CD4-positive, alpha-beta memory T cell (primary cell): ENCODE data around the gene SKAP2. TPM values are rescaled to one million over a fixed set of nuclear protein-coding genes. Genes with fewer than 3 reads are reported as not detected.
A peak's percentile ranks its signal among the peaks of the same experiment; 100 is the strongest.

Experiments
- CTCF ChIA-PET: fragments of 350-600 bp; sonication (Branson Sonifier 250); formaldehyde crosslinking; loops from one replicate; lab custom pipeline; 2021; ENCODE audit warnings: inconsistent platforms; ENCODE audit not compliant: partially characterized antibody; lab: Charles Lee
- POLR2A ChIA-PET: fragments of 350-600 bp; sonication (Branson Sonifier 250); formaldehyde crosslinking; loops from one replicate; lab custom pipeline; 2021; ENCODE audit not compliant: partially characterized antibody; lab: Charles Lee
- DNase-seq, 5 donors: peaks; one replicate each; pipeline versions ENCODE4 v3.0.0 to v3.0.0-alpha.2; 2020 to 2022; ENCODE audit warnings: mixed read lengths in 1 of 5
- H3K27ac ChIP-seq: one replicate; pipeline ENCODE4 v1.7.0; 2013; ENCODE audit warnings: low read depth, low read length
- H3K27me3 ChIP-seq: 2 replicates; pipeline ENCODE4 v1.7.0; 2013; ENCODE audit warnings: mild to moderate bottlenecking, low read length, moderate library complexity; ENCODE audit not compliant: insufficient read depth
- H3K36me3 ChIP-seq: 2 replicates; pipeline ENCODE4 v1.7.0; 2013; ENCODE audit warnings: mild to moderate bottlenecking, low read length, moderate library complexity; ENCODE audit not compliant: insufficient read depth
- H3K4me1 ChIP-seq: 2 replicates; pipeline ENCODE4 v1.7.0; 2013; ENCODE audit warnings: mild to moderate bottlenecking, low read length, moderate library complexity; ENCODE audit not compliant: insufficient read depth
- H3K4me3 ChIP-seq, 2 donors: one replicate each; pipeline ENCODE4 v1.7.0; 2013; ENCODE audit warnings: low read length in 2 of 2, mild to moderate bottlenecking in 1 of 2
- H3K9me3 ChIP-seq, 2 donors: one replicate each; pipeline ENCODE4 v1.7.0; 2013; ENCODE audit warnings: low read length in 2 of 2, control low read depth in 1 of 2; ENCODE audit not compliant: control insufficient read depth in 1 of 2
- H3K27ac Mint-ChIP-seq, 7 donors: one replicate each; pipeline ENCODE4 v1.8.0; 2020 to 2021; ENCODE audit warnings: mixed read lengths in 7 of 7, mild to moderate bottlenecking in 6 of 7, inconsistent platforms in 3 of 7, moderate library complexity in 3 of 7
- H3K27me3 Mint-ChIP-seq, 2 donors: one replicate each; pipeline ENCODE4 v1.8.0; 2020 to 2021; ENCODE audit warnings: mixed read lengths in 2 of 2
- H3K36me3 Mint-ChIP-seq, 2 donors: one replicate each; pipeline ENCODE4 v1.8.0; 2020 to 2021; ENCODE audit warnings: mixed read lengths in 2 of 2, inconsistent platforms in 1 of 2, mild to moderate bottlenecking in 1 of 2
- H3K4me1 Mint-ChIP-seq, 4 donors: one replicate each; pipeline ENCODE4 v1.8.0; 2020 to 2021; ENCODE audit warnings: mixed read lengths in 4 of 4, mild to moderate bottlenecking in 1 of 4
- H3K4me3 Mint-ChIP-seq, 8 donors: one replicate each; pipeline ENCODE4 v1.8.0; 2020 to 2021; ENCODE audit warnings: mixed read lengths in 8 of 8, mild to moderate bottlenecking in 7 of 8, moderate library complexity in 6 of 8, inconsistent platforms in 3 of 8
- H3K9me3 Mint-ChIP-seq, 8 donors: one replicate each; pipeline ENCODE4 v1.8.0; 2020 to 2021; ENCODE audit warnings: mixed read lengths in 8 of 8, mild to moderate bottlenecking in 5 of 8, inconsistent platforms in 3 of 8, moderate library complexity in 1 of 8
- intact Hi-C: fragments of 100-400 bp; cut with micrococcal nuclease; formaldehyde crosslinking; loops from one replicate; pipeline ENCODE4 v1.15.1; 2023
- polyA plus RNA-seq, 2 donors: library from polyadenylated mRNA; unstranded; fragments of 300-500 nt; fragmentation: Illumina TruSeq; gene quantifications; one replicate each; pipeline ENCODE4 v1.2.3, GENCODE V29; 2021
- total RNA-seq, 2 experiments: library from RNA; stranded (reverse); gene quantifications; one replicate each; pipeline ENCODE4 v1.2.3, GENCODE V29; 2021

SKAP2 gene
- total and polyA plus RNA-seq, 4 experiments from 2014 or later: 6.8 to 25.6 (median 11.3) TPM

GRCh38 chr7:26663874-26664273 is 200.5 kb downstream of the SKAP2 start:
- H3K4me1 Mint-ChIP-seq: peaks cover 9 to 19% (median 13%) of the 10 kb centered on the region in 4 donors
- POLR2A ChIA-PET: no interaction called here

DNA sequence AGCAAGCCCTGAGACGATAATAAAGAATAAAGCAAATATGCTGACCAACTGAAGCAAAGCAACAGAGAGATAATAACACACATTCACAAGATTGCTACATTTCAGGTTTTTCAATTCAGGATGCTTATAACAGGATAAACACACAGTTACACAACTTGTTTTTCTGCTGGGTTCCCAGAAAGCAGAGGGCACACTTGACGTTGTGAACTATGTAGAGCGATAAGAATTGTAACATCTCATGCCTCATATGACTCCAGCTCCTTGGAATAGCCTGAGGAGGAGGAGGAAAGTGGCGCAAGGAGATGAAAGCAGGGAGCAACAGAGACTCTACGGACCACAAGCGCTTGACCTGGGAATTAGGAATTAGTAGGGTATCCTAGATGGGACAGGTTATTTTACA is 201.7 kb downstream of the SKAP2 start:
- no peak overlapping the region for H3K4me3 ChIP-seq
- CTCF ChIA-PET: interaction anchor here (1.2 to 1.4 kb wide), 2 partner anchors 19 to 25 kb away, joined by 3 to 6 read pairs; no protein-coding TSS in a partner anchor
- Mint-ChIP-seq H3K27ac (no peak overlapping the region), H3K4me3 (no peak overlapping the region), H3K36me3 (no peaks in the 10 kb centered on the region), H3K4me1 (peaks cover 9 to 18% (median 13%) of the 10 kb centered on the region in 4 donors), H3K9me3 (no peaks in the 10 kb centered on the region), H3K27me3 (peaks cover 4% of the 10 kb centered on the region in 2 donors)
- POLR2A ChIA-PET: no interaction called here
- H3K36me3 ChIP-seq: no peaks in the 10 kb centered on the region
- intact Hi-C loops: no loop called here
- no peaks in the 10 kb centered on the region for H3K27me3 ChIP-seq
- DNase-seq: no peak
- peaks cover 16% of the 10 kb centered on the region for H3K4me1 ChIP-seq
- no peaks in the 10 kb centered on the region for H3K9me3 ChIP-seq
- no peak overlapping the region for H3K27ac ChIP-seq

More at GRCh38 chr7:26663874-26664273, 200.5 kb downstream of the SKAP2 start:
- intact Hi-C loops: no loop called here
- Histone ChIP-seq H3K36me3 (no peaks in the 10 kb centered on the region), H3K4me1 (peaks cover 16% of the 10 kb centered on the region), H3K9me3 (no peaks in the 10 kb centered on the region), H3K27me3 (no peaks in the 10 kb centered on the region), H3K27ac (no peak overlapping the region), H3K4me3 (no peak overlapping the region)
- no peaks in the 10 kb centered on the region for H3K9me3 Mint-ChIP-seq
- CTCF ChIA-PET: interaction anchor here (0.7 to 7.6 kb wide), 5 partner anchors 17 to 714 kb away, joined by 3 to 99 read pairs (median 4); no protein-coding TSS in a partner anchor
- H3K36me3 Mint-ChIP-seq: no peaks in the 10 kb centered on the region
- DNase-seq: no peak
- peaks cover 2 to 4% of the 10 kb centered on the region in 2 donors for H3K27me3 Mint-ChIP-seq
- peak overlapping the region in 1 of 8 donors; percentile 7 for H3K4me3 Mint-ChIP-seq
- no peak overlapping the region for H3K27ac Mint-ChIP-seq

- H3K4me1 Mint-ChIP-seq: no peaks in the 10 kb centered on the region
- Histone ChIP-seq H3K4me1 (no peaks in the 10 kb centered on the region), H3K9me3 (no peaks in the 10 kb centered on the region), H3K27me3 (no peaks in the 10 kb centered on the region), H3K4me3 (no peak overlapping the region), H3K27ac (no peak overlapping the region), H3K36me3 (no peaks in the 10 kb centered on the region)
- no peak overlapping the region for H3K4me3 Mint-ChIP-seq
- H3K27ac Mint-ChIP-seq: no peak overlapping the region
- no peaks in the 10 kb centered on the region for H3K36me3 Mint-ChIP-seq
- H3K27me3 Mint-ChIP-seq: peaks cover 5 to 15% of the 10 kb centered on the region in 2 donors
- no peaks in the 10 kb centered on the region for H3K9me3 Mint-ChIP-seq
- intact Hi-C loops: no loop called here
- ChIA-PET POLR2A (no interaction called here), CTCF (interaction anchor here (1.1 to 1.6 kb wide), 2 partner anchors 10 to 24 kb away, joined by 7 to 9 read pairs; no protein-coding TSS in a partner anchor)
- DNase-seq: no peak
Observed at GRCh38 chr7:26659121-26659520, 205.3 kb downstream of the SKAP2 start.

GRCh38 chr7:26658389-26659084 is 205.9 kb downstream of the SKAP2 start:
- ChIA-PET POLR2A (no interaction called here), CTCF (no interaction called here)
- H3K27me3 ChIP-seq: no peaks in the 10 kb centered on the region
- no peak overlapping the region for H3K27ac ChIP-seq
- no peak overlapping the region for H3K4me3 Mint-ChIP-seq
- H3K36me3 Mint-ChIP-seq: no peaks in the 10 kb centered on the region
- H3K27me3 Mint-ChIP-seq: peaks cover 5 to 20% of the 10 kb centered on the region in 2 donors
- H3K4me3 ChIP-seq: no peak overlapping the region
- H3K9me3 ChIP-seq: no peaks in the 10 kb centered on the region
- intact Hi-C loops: no loop called here
- no peaks in the 10 kb centered on the region for H3K4me1 Mint-ChIP-seq
- no peak overlapping the region for H3K27ac Mint-ChIP-seq
- no peaks in the 10 kb centered on the region for H3K9me3 Mint-ChIP-seq
- DNase-seq: no peak
- H3K4me1 ChIP-seq: no peaks in the 10 kb centered on the region
- no peaks in the 10 kb centered on the region for H3K36me3 ChIP-seq

GRCh38 chr7:26657686-26658388 is 206.6 kb downstream of the SKAP2 start:
- no peaks in the 10 kb centered on the region for H3K4me1 Mint-ChIP-seq
- DNase-seq: no peak
- H3K27me3 Mint-ChIP-seq: peaks cover 5 to 23% of the 10 kb centered on the region in 2 donors
- Histone ChIP-seq H3K27ac (no peak overlapping the region), H3K4me3 (no peak overlapping the region), H3K9me3 (no peaks in the 10 kb centered on the region), H3K36me3 (no peaks in the 10 kb centered on the region), H3K4me1 (no peaks in the 10 kb centered on the region), H3K27me3 (no peaks in the 10 kb centered on the region)
- no peaks in the 10 kb centered on the region for H3K9me3 Mint-ChIP-seq
- ChIA-PET POLR2A (no interaction called here), CTCF (interaction anchor here (0.6 kb wide), 1 partner anchor 11 kb away, joined by 3 read pairs; no protein-coding TSS in a partner anchor)
- intact Hi-C loops: no loop called here
- H3K27ac Mint-ChIP-seq: no peak overlapping the region
- no peak overlapping the region for H3K4me3 Mint-ChIP-seq
- no peaks in the 10 kb centered on the region for H3K36me3 Mint-ChIP-seq

GRCh38 chr7:26657206-26657641 is 207.2 kb downstream of the SKAP2 start:
- no peak overlapping the region for H3K4me3 Mint-ChIP-seq
- H3K4me3 ChIP-seq: no peak overlapping the region
- no peaks in the 10 kb centered on the region for H3K9me3 ChIP-seq
- ChIA-PET POLR2A (no interaction called here), CTCF (interaction anchor here (1.1 to 1.4 kb wide), 2 partner anchors 11 to 39 kb away, joined by 3 to 4 read pairs; no protein-coding TSS in a partner anchor)
- no peak overlapping the region for H3K27ac ChIP-seq
- no peaks in the 10 kb centered on the region for H3K9me3 Mint-ChIP-seq
- H3K4me1 ChIP-seq: no peaks in the 10 kb centered on the region
- no peaks in the 10 kb centered on the region for H3K27me3 ChIP-seq
- H3K36me3 Mint-ChIP-seq: no peaks in the 10 kb centered on the region
- no peak for DNase-seq
- no peaks in the 10 kb centered on the region for H3K4me1 Mint-ChIP-seq
- peaks cover 5 to 23% of the 10 kb centered on the region in 2 donors for H3K27me3 Mint-ChIP-seq
- H3K36me3 ChIP-seq: no peaks in the 10 kb centered on the region
- H3K27ac Mint-ChIP-seq: no peak overlapping the region
- intact Hi-C loops: no loop called here

DNA sequence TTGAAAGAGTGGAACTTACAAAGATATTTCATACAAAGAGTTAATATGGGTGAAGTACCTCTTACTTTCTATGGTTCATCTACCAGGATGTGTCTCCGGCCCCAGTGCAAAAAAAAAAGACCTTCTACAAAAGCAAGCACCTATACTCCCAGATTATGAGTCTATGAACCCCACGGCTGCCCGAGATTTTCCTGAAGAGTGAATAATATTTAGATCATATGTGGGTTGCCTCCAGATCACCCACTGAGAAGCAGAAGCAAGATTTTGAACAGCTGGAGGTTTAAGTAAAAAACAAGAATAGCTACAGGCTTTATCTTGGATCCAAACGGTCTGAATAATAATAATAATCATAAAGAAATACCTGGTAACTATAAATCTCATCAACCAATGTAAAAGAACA is 207.7 kb downstream of the SKAP2 start:
- H3K27ac ChIP-seq: no peak overlapping the region
- no peaks in the 10 kb centered on the region for H3K36me3 ChIP-seq
- no peaks in the 10 kb centered on the region for H3K9me3 ChIP-seq
- Mint-ChIP-seq H3K4me3 (no peak overlapping the region), H3K36me3 (no peaks in the 10 kb centered on the region), H3K9me3 (no peaks in the 10 kb centered on the region), H3K27ac (no peak overlapping the region), H3K4me1 (no peaks in the 10 kb centered on the region), H3K27me3 (peaks cover 6 to 23% of the 10 kb centered on the region in 2 donors)
- H3K27me3 ChIP-seq: no peaks in the 10 kb centered on the region
- no peak overlapping the region for H3K4me3 ChIP-seq
- intact Hi-C loops: no loop called here
- DNase-seq: no peak
- no peaks in the 10 kb centered on the region for H3K4me1 ChIP-seq
- CTCF ChIA-PET: interaction anchor here (1.0 to 1.4 kb wide), 4 partner anchors 8 to 287 kb away, joined by 3 to 4 read pairs (median 3); no protein-coding TSS in a partner anchor
- POLR2A ChIA-PET: no interaction called here
